IMR-90 (cell line): ENCODE data around the gene MAP6.

Experiments used
- POLR2A ChIP-seq: IDR thresholded peaks from 2 replicates; pipeline ENCODE4 v1.6.1; 2012; ENCODE audit warnings: mild to moderate bottlenecking, low read depth, low read length
- RFX5 ChIP-seq: IDR thresholded peaks from 2 replicates; pipeline ENCODE4 v1.8.0; 2012; ENCODE audit warnings: low read depth, mild to moderate bottlenecking, low read length, moderate library complexity

- TF ChIP-seq POLR2A (no peak), RFX5 (no peak)
Measured at GRCh38 chr11:75673977-75674582, 5.2 kb upstream of the MAP6 start.
